ENCODE results near the gene TSHZ3.

The TSHZ3 gene

GRCh38 chr19:31313291-31314030, 35.8 kb downstream of the TSHZ3 start:
- DNase-seq, result no peak

- no peak for DNase-seq
These were observed 36.5 kb downstream of the TSHZ3 start for GRCh38 chr19:31312677-31313244.

- no peak for DNase-seq
These were observed 37.1 kb downstream of the TSHZ3 start for GRCh38 chr19:31312009-31312676.

- no peak for DNase-seq
These were observed 38.7 kb downstream of the TSHZ3 start for GRCh38 chr19:31310432-31311133.

- no peak for DNase-seq
These were observed 40.5 kb downstream of the TSHZ3 start for GRCh38 chr19:31308781-31309180.

GRCh38 chr19:31307071-31307669, 42.1 kb downstream of the TSHZ3 start:
- no peak for DNase-seq

- no peak for DNase-seq
These were observed 43.1 kb downstream of the TSHZ3 start for GRCh38 chr19:31306006-31306753.

GRCh38 chr19:31304831-31305312, 44.4 kb downstream of the TSHZ3 start:
- no peak for DNase-seq

- DNase-seq, result no peak
These were observed 45.9 kb downstream of the TSHZ3 start for GRCh38 chr19:31303262-31303815.

- DNase-seq, result no peak
These were observed 47.8 kb downstream of the TSHZ3 start for GRCh38 chr19:31301306-31301980.

- DNase-seq, result no peak
These were observed 48.8 kb downstream of the TSHZ3 start for GRCh38 chr19:31300422-31300821.

GRCh38 chr19:31299665-31300064, 49.6 kb downstream of the TSHZ3 start:
- DNase-seq, result no peak

GRCh38 chr19:31297991-31298390, 51.2 kb downstream of the TSHZ3 start:
- no peak for DNase-seq

GRCh38 chr19:31296741-31297390, 52.4 kb downstream of the TSHZ3 start:
- DNase-seq, result no peak

- DNase-seq, result no peak
These were observed 55.0 kb downstream of the TSHZ3 start for GRCh38 chr19:31294189-31294588.

- DNase-seq, result no peak
These were observed 56.5 kb downstream of the TSHZ3 start for GRCh38 chr19:31292639-31293185.

- no peak for DNase-seq
These were observed 58.2 kb downstream of the TSHZ3 start for GRCh38 chr19:31290931-31291590.

- no peak for DNase-seq
These were observed 59.3 kb downstream of the TSHZ3 start for GRCh38 chr19:31289976-31290375.

GRCh38 chr19:31289381-31289880, 59.8 kb downstream of the TSHZ3 start:
- no peak for DNase-seq

GRCh38 chr19:31286491-31286890, 62.7 kb downstream of the TSHZ3 start:
- DNase-seq, result no peak
